HCEC 1CT (cell line): Measurements from ENCODE around the gene DNAH8.
"Not testable (repeated sequence)": the region's sequence is repeated elsewhere in the genome, so short reads cannot be mapped to it uniquely, and the experiment has no call there.

Experiments
- DNase-seq: peaks from one replicate; pipeline ENCODE4 v3.0.0-alpha.2; 2017

Gene DNAH8

DNA sequence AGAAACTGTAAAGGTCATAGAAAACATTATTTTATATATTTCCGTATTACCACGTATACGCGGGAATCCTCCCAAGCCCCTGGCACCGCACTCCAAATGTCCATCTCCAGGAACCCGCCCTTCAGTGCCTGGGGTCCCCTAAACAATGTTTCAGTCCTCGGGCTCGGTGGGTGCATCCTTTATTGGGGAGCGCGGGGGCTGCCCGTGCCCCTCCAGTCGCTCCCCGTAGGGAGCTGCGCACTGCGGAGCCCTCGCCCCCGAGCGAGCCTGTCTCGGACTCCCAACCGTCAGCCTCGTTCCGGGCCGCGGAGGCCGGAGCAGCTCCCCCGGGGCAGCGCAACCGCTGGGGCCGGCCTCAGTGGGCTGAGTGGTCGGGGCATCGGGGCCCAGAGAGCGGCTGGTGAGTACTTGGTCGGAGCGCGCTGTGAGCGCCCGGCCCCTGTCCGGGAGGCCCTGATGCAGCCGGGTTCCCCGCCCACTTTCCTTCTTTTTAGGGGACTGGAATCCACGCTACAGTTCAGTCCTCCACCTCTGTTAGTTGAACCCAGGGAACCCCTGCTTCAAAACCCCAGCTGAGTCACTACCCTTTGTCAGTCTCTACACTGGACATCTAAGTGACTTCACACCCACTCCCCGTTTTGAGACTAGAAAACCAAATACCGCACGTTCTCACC lies at the start of gene DNAH8:
Gene DNAH8, plus strand, starts transcription at position 296 of the 674 bp plus-strand sequence. CDS start 7,499 bp downstream, outside the sequence.
- DNase-seq: no peak

GRCh38 chr6:38671885-38672467 lies 43.1 kb upstream of the DNAH8 start:
- DNase-seq: peak; percentile 49

GRCh38 chr6:38673397-38674165 lies 41.5 kb upstream of the DNAH8 start:
- no peak for DNase-seq

DNA sequence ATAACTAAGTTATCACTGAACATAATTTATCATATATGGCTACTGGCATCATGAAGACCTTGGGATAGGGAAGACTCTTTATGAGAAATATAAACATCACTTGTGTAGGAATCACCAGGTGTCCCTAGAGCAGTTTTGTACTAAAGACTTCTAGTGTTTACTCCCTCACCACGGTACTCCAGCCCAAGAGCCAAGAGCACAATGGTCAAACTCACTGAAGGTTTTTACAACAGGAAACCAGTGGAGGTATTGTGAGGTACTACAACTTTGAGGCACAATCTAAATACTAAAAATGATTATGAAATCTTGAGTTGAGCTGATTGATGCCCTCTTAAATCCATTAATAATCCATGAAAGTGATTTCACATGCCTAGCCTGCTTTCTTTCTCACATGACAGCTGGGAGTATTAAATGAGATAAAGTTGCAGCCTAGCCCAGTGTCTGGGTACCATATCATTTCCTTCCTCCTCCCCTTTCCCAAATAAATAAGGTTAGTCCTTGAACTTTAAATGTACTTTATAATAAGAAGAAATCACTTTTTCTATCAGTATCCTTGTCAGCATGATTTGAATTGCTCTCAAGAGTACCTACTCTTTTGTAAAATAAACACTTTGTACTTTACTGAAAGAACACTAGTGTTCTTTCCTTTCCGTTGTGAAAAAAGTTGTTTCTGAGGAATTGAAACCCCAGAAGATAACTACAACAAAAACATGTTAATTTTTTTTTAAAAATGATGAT lies 38.7 kb upstream of the DNAH8 start:
- DNase-seq: no peak

- DNase-seq: no peak
Measured at GRCh38 chr6:38676974-38677544, 38.1 kb upstream of the DNAH8 start.

DNA sequence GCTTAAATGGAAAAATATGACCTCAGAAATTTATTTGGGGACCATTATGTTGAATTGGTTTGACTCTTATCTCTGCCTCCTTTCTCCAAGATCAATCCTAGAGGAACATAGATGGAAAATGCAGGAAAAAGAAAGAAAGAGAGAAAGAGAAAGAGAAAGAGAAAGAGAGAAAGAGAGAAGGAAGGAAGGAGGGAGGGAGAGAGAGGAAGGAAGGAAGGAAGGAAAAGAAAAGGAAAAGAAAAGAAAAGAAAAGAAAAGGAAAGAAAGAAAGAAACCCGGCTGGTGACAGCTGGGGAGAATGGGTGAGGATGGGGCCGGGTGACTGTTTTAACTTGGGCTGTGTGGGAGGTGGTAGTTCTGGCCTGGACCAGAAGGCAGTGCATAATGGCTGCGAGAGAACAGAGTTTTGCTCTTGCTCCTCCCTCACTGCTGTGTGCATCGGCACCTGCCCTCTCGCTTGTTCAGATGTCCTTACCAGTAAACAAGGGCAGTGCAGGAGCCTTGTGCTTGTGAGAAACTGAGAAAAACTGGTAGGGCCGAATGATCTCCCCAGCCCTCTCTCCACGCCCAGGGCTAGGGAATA lies 36.8 kb upstream of the DNAH8 start:
- no peak for DNase-seq

DNA sequence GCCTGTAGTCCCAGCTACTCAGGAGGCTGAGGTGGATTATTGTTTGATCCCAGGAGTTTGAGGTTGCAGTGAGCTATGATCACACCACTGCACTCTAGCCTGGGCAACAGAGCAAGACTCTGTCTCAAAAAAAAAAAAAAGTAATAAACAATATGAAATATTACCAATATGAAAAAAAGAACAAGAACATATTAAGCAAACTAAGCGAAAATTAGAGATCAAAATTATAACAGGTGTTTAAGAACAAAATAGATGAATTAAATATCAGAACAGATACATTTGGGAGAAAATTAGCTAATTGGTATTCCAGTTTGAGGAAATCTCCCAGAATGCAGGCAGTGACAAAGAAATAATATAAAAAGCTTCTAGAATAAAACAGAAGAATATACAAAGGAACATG lies 35.4 kb upstream of the DNAH8 start:
- no peak for DNase-seq

DNA sequence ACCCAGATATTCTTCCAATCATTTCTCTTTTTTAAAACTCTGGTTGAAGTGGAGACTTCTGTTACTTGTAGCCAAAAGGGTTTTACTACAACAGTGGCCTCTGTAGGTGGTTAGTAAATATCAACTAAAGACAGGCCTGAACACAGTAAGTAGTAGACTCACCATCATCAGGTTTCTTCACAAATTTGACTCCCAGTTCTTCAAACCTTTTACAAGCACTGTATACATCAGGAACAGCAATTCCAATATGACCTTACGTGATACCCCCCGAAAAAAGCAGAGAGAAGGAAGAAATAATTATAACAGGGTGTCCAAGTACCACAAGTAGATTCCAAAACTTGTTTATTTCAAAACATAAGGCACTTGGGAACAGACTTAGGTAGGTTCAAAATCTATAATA lies 33.3 kb upstream of the DNAH8 start:
- DNase-seq: no peak

GRCh38 chr6:38684237-38684636 lies 30.9 kb upstream of the DNAH8 start:
- no peak for DNase-seq

GRCh38 chr6:38684904-38685303 lies 30.2 kb upstream of the DNAH8 start:
- DNase-seq: no peak

GRCh38 chr6:38686270-38687042 lies 28.7 kb upstream of the DNAH8 start:
- no peak for DNase-seq

DNA sequence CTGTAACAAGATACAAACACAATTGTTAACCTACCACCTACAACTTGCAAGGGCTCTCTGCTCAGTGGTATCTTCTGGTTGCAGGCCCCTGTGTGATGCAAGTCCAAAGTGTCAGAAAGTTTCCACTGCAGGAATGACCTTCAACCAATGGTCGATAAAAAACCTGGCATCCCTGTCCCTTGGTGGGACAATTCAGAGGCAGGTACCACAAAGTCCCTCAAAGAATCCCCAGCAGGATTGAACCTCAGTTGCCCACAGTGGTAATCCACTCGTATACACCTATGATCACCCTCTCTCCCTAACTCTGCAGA lies 28.1 kb upstream of the DNAH8 start:
- DNase-seq: no peak

GRCh38 chr6:38687549-38687948 lies 27.6 kb upstream of the DNAH8 start:
- DNase-seq: no peak

GRCh38 chr6:38688579-38689087 lies 26.5 kb upstream of the DNAH8 start:
- DNase-seq: no peak

DNA sequence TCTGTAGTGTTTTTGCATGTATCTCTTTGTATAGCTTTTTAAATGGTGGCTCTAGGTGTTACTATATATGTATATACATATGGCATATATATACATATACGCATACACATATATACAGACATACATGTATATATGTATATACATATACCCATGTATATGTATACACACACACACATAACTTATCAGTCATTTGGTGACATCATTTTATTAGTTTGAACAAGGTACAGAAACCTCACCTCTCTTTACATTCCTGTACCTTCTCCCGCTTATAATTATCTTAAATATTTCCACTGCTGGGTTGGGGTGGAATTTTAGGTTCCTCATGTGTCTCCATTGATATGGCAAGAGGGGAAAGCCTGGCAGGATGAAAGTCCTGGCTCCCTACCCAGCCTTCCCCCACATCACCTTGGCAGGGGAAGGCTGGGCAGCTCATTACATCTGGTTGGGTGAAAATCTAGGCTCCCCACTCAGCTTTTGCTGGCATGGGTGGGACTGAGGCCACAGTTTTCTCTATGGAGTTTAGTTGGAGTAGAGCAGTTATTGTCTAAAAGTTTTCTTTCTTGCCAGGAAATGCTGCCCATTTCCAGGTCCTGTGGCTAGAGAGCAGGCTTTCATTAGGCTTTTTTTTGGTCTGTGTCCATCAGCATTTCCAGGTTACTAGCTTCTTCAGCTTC lies 19.7 kb upstream of the DNAH8 start:
- DNase-seq: no peak

DNA sequence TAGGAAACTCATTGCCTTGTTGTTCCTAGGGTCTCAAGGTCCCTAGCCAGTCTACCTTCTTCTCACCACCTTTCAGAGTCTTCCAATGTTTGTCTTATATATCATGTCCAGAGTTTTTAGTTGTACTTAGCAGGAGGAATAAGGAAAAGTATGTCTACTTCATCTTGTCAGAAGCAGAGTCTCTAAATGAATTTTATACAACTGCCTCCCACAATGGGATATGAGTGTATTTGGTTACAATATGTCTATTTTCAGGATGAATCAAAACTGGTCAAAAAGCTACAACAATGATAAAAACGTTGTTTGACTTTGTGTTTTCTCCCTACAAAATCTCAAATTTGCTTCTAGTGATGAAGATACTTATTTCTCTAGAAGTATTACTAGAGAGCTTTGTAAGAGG lies 19.2 kb upstream of the DNAH8 start:
- no peak for DNase-seq

DNA sequence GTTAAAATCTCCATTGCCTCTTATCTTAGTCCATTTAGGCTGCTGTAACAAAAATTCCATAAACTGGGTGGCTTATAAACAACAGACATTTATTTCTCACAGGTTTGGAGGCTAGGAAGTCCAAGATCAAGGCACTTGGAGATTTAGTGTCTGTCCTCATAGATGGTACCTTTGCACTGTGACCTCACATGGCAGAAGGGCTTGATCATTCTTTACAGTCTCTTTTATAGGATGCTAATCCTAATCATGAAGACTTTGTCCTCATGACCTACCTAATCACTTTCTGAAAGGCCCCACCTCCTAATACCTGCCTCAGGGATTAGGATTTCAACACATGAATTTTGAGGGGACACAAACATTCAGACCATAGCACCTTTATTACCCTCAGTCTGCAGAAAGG lies 18.8 kb upstream of the DNAH8 start:
- DNase-seq: no peak

DNA sequence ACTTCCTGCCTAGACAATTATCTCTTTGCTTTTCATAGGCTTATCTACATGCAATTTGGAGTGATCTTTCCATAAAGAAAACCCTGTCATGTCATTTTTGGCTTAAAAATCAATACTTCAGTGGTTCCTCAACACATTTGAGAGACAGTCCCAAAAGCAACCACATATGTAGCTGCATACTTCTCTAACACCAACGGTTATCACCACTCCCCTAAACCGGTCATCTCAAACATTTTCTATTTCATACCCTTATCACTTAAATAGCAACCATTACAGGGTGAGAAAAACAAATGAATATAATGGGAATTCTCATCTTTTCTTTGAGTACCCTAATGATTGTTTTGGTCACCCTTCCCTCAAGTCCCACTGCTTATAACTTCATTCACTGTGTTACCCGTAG lies 17.3 kb upstream of the DNAH8 start:
- DNase-seq: no peak

- not testable (repeated sequence) for DNase-seq
Measured at GRCh38 chr6:38699702-38700101, 15.4 kb upstream of the DNAH8 start.

- DNase-seq: no peak
Measured at GRCh38 chr6:38701551-38701950, 13.6 kb upstream of the DNAH8 start.
